ENCODE measurements around the gene CCL23. TPM values are rescaled to one million over a fixed set of nuclear protein-coding genes. Genes with fewer than 3 reads are reported as not detected.

The CCL23 gene
- total RNA-seq, 1 experiment from 2014 or later, result not detected

DNA sequence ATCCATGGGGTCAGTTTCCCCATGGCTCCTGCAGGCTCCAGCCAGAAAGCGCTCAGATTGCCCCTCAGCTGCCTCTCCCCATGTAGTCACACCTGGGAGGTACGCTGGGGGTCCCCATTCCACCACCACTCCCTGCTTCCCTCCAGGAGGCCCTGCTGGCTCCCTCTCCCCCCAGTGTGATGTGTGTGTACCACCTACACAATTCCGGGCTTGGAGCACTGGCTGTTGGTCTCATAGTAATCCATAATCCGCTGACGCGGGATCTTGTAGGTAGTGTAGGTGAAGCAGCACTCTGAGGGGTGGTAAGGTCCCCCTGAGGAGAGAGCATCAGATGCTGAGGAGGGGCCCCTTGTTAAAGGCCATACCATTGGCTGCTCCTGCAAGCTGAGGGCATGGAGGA lies 33.6 kb downstream of the CCL23 start:
- Histone ChIP-seq H2BK120ac (ENCODE audit: low read depth, low read length, poor library complexity, severe bottlenecking) (no peak overlapping the region), H3K9me3 (ENCODE audit: control insufficient read depth, low read depth, low read length) (no peaks in the 10 kb centered on the region), H2AK5ac (ENCODE audit: insufficient read length, low read length) (no peak overlapping the region), H3K27ac (ENCODE audit: insufficient read length, low read depth, low read length) (no peak overlapping the region), H4K5ac (ENCODE audit: insufficient read length, low read depth, low read length) (no peak overlapping the region), H3K4ac (ENCODE audit: low read depth, low read length) (no peak overlapping the region), H4K8ac (replicated peaks; ENCODE audit: insufficient read length, low read depth, low read length) (no peak overlapping the region), H3K18ac (ENCODE audit: insufficient read length, low read depth, low read length) (no peak overlapping the region), H3K79me2 (ENCODE audit: insufficient read depth, low read length) (no peaks in the 10 kb centered on the region), H3K56ac (ENCODE audit: insufficient read length, low read depth, low read length) (no peak overlapping the region), H2BK5ac (ENCODE audit: insufficient read length, low read length) (no peak overlapping the region), H2BK20ac (ENCODE audit: low read depth, low read length, poor library complexity, severe bottlenecking) (no peak overlapping the region), H3K9ac (ENCODE audit: extremely low read depth, insufficient read length, low read length) (no peak overlapping the region), H3T11ph (ENCODE audit: low read length) (no peak overlapping the region), H4K91ac (ENCODE audit: insufficient read length, low read depth, low read length) (no peak overlapping the region), H3K4me1 (ENCODE audit: insufficient read depth, low read length) (no peaks in the 10 kb centered on the region), H3K23me2 (ENCODE audit: insufficient read length, low read depth, low read length, poor library complexity, severe bottlenecking) (no peaks in the 10 kb centered on the region), H2AFZ (ENCODE audit: low read length) (no peak overlapping the region), H2BK12ac (ENCODE audit: insufficient read length, low read depth, low read length) (no peak overlapping the region), H3K79me1 (ENCODE audit: insufficient read depth, low read depth, low read length, poor library complexity, severe bottlenecking) (no peaks in the 10 kb centered on the region), H3K23ac (ENCODE audit: insufficient read length, low read depth, low read length) (no peak overlapping the region), H4K20me1 (ENCODE audit: control insufficient read depth, insufficient read depth, insufficient read length) (no peaks in the 10 kb centered on the region), H3K27me3 (ENCODE audit: insufficient read depth, low read length) (no peaks in the 10 kb centered on the region), H2BK15ac (ENCODE audit: low read depth, low read length) (no peak overlapping the region), H3K14ac (ENCODE audit: insufficient read depth, low read length) (no peak overlapping the region), H3K4me2 (ENCODE audit: insufficient read depth, insufficient read length, low read length) (no peak overlapping the region)
- no peak overlapping the region; a peak in 1 of 7 replicates for H3K27ac Mint-ChIP-seq
- peaks cover 5% of the 10 kb centered on the region for H3K27me3 Mint-ChIP-seq (ENCODE audit: low read depth)
- WGBS (ENCODE audit: extremely low coverage, insufficient read length, low lambda C conversion rate), result no CpG with 5 or more reads among the region's 6 CpGs
- H3K4me3 Mint-ChIP-seq, result no peak overlapping the region
- H3K4me1 Mint-ChIP-seq, result no peaks in the 10 kb centered on the region
- DNase-seq, result peak; percentile 19
- H3K36me3 Mint-ChIP-seq (ENCODE audit: insufficient read depth in 1 of 3, low read depth in 3 of 3), result no peaks in the 10 kb centered on the region
- no peaks in the 10 kb centered on the region; a peak in 2 of 5 replicates for H3K9me3 Mint-ChIP-seq
- TF ChIP-seq, protein P1, sequence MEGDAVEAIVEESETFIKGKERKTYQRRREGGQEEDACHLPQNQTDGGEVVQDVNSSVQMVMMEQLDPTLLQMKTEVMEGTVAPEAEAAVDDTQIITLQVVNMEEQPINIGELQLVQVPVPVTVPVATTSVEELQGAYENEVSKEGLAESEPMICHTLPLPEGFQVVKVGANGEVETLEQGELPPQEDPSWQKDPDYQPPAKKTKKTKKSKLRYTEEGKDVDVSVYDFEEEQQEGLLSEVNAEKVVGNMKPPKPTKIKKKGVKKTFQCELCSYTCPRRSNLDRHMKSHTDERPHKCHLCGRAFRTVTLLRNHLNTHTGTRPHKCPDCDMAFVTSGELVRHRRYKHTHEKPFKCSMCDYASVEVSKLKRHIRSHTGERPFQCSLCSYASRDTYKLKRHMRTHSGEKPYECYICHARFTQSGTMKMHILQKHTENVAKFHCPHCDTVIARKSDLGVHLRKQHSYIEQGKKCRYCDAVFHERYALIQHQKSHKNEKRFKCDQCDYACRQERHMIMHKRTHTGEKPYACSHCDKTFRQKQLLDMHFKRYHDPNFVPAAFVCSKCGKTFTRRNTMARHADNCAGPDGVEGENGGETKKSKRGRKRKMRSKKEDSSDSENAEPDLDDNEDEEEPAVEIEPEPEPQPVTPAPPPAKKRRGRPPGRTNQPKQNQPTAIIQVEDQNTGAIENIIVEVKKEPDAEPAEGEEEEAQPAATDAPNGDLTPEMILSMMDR (conservative IDR thresholded peaks at IDR 0.05), result no peak
